Neuron (in vitro differentiated cells): ENCODE data around the gene RAB11FIP5.

ENCODE experiments used
- H2AFZ ChIP-seq: one replicate; pipeline ENCODE4 v1.6.1; 2013; ENCODE audit warnings: low read depth, mild to moderate bottlenecking, inconsistent platforms, low read length, moderate library complexity
- H3K27me3 ChIP-seq: one replicate; pipeline ENCODE4 v1.6.1; 2013; ENCODE audit warnings: low read length; ENCODE audit not compliant: insufficient read depth
- H3K36me3 ChIP-seq: one replicate; pipeline ENCODE4 v1.6.1; 2013; ENCODE audit warnings: low read length; ENCODE audit not compliant: insufficient read depth
- H3K4me1 ChIP-seq: one replicate; pipeline ENCODE4 v1.6.1; 2013; ENCODE audit warnings: low read length; ENCODE audit not compliant: insufficient read depth
- H3K4me3 ChIP-seq: 2 replicates; pipeline ENCODE4 v1.5.1; 2013; ENCODE audit warnings: mild to moderate bottlenecking, low read length, moderate library complexity
- H3K9me3 ChIP-seq: one replicate; pipeline ENCODE4 v1.6.1; 2013; ENCODE audit warnings: low read length

RAB11FIP5 gene

DNA sequence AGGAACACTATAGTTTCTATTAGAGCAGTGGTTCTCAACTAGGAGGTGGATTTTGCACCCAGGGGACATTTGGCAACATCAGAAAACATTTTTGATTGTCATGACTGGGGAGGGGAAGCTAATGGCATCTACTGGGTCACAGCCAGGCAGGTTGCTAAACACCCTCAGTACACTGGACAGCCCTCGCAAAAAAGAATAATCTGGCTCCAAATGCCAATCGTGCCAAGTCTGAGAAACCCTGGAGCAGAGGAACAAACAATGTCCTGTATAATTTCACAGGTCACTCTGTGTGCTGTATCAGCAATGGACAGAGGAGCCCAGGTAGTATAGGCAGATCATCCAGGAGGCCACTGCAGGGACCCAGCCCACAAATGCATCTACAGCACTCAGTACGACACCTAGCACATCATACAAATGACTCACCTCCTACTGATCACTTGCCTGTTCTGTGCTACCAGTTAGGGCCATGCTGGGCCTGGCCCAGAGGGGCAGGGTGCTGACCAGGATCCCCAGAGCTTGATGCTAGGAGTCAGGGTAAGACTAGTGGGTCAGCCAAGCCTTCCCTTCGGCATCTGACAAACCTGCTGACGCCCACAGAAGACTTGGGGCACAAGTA is 78.9 kb downstream of the RAB11FIP5 start:
- no peaks in the 10 kb centered on the region for H3K36me3 ChIP-seq
- H3K9me3 ChIP-seq = no peaks in the 10 kb centered on the region
- H3K4me1 ChIP-seq = no peaks in the 10 kb centered on the region
- no peak overlapping the region for H3K4me3 ChIP-seq
- no peak overlapping the region for H2AFZ ChIP-seq
- no peaks in the 10 kb centered on the region for H3K27me3 ChIP-seq

DNA sequence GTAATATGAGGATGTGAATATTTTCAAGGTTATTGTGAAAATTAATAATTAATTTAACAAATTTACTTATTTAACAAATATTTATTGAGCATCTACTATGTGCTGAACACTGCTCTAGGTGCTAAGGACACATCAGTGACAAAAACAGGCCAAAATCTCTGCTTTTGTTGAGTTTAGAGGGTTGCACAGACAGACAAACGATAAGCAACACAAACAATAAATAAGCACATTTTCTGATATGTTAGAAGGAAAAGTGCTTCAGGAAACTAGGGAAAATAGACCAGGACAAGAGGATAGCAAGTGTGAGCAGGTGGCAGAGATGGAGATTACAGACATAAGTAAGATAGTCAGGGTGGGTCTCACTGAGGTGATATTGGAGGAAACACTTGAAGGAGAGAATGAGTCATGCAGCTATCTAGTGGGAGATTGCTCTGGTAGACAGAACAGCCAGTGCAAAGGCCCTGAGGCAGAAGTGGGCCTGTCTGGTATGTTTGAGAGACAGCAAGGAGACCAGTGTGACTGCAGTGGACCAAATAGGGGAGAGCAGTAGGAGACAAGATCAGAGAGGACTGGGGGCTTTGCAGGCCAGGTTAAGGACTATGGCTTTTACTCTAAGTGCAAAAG is 79.5 kb downstream of the RAB11FIP5 start:
- Histone ChIP-seq H3K36me3 (no peaks in the 10 kb centered on the region), H3K4me3 (no peak overlapping the region), H3K9me3 (no peaks in the 10 kb centered on the region), H3K27me3 (no peaks in the 10 kb centered on the region), H3K4me1 (no peaks in the 10 kb centered on the region), H2AFZ (no peak overlapping the region)

DNA sequence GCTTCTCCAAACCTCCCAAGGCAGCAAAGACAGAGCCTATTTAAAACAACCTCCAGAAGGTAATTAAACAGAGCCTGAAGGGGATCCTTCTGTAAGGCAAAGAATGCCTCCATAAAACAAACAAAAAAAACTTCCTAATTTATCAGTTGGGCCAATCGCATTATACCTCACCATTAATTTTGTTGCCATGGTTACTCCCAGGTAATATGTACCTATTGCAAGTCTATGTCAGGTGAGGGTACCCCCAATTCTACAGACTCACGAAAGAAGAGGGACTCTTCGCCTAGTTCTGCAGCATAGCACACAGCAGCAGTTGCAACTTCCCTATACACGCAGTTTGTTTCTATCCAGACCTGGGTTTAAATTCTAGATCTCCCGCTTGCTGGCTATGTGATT is 80.0 kb downstream of the RAB11FIP5 start:
- Histone ChIP-seq H3K36me3 (no peaks in the 10 kb centered on the region), H3K27me3 (no peaks in the 10 kb centered on the region), H3K4me1 (no peaks in the 10 kb centered on the region), H2AFZ (no peak overlapping the region), H3K9me3 (no peaks in the 10 kb centered on the region), H3K4me3 (no peak overlapping the region)

DNA sequence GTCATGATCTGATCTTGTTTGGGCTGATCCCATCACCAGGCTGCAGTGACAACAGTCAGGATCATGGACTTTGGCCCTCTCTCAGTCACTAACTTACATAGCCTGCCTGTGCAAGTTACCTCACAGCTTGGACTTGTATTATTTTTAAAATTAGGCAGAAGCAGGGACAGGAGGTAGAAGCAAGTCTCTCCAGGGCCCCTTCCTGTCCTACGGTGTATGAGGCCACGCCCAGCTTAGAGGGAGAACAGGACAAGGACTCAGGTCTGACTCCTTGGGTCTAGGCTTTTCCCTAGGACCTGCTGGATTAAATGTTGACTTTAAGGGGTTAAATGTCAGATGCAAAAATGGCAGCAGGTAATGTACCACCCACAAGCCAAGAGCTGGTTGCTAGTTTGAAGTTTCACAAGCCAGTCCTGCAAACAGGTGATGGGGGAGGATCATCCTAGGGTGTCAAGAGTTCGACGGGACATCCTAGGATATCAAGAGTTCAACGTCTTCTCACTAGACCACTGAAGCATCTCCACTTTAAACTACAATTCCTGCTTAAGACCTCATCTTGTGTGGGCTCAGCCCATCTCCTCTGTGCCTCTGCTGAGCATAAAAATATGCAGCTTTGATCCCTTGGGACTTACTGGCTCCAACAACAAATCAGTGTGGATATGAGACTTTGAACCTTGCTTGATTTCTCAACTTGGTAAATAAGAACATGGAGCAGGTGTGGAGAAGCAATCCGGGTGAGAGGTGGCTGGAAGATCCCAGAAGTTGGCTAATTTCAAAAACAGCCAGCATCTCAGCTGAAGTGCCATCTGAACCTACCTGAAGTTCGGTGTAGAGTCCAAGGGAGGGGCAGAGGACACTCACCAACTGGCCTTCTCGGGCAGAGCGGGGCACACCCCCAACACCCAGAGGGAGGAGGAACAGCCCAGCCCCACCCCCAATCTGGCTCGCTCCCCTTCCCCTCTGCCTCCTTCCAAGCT is 80.7 kb downstream of the RAB11FIP5 start:
- Histone ChIP-seq H3K27me3 (no peaks in the 10 kb centered on the region), H3K36me3 (no peaks in the 10 kb centered on the region), H3K4me3 (no peak overlapping the region), H3K4me1 (no peaks in the 10 kb centered on the region), H2AFZ (no peak overlapping the region), H3K9me3 (no peaks in the 10 kb centered on the region)

DNA sequence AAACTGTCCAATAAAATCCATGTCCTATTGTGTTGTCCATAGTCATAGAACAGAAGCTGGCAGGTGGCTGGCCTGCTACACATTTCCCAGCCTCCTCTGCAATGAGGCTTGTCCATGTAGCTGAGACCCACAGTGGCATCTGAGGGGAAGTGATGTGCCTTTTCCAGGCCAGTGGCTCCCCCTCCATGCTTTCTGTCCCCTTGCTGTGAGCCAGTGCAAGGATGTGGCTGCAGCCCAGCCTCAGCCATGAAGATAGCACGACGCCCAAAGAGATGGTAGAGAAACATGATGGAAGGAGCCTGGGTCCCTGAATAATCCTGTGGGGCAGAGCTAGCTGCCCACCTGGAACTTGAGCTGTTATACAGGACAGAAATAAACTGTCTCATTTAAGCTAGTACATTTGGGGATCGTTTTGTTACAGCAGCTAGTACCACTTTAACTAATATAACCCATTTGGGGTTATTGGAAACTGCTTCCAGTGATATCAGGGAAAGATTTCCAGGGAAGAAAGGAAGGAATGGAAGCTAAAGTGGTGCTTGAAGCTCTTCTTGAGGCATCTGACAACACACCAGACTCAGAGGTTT is 81.6 kb downstream of the RAB11FIP5 start:
- Histone ChIP-seq H3K4me3 (no peak overlapping the region), H3K4me1 (no peaks in the 10 kb centered on the region), H2AFZ (no peak overlapping the region), H3K27me3 (no peaks in the 10 kb centered on the region), H3K36me3 (no peaks in the 10 kb centered on the region), H3K9me3 (no peaks in the 10 kb centered on the region)

DNA sequence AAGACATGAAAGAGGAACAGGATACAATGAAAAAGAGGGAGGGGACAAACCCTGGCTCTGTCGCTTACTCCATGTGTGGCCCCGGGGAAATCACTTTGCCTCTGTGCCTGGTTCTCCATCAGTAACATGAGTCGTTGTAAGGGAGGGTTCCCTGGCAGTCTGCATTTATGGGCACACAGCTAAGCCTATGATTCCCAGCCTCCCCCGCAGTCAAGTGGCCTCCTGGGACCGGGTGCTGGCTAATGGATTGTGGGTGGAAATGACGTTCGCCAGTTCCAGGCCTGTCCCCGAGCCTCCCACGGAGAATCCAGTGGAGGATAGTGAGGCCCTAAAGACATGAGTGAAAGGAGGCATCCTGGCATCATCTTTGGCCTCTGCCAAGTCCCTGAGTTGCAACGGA is 83.9 kb downstream of the RAB11FIP5 start:
- H3K4me1 ChIP-seq = no peaks in the 10 kb centered on the region

DNA sequence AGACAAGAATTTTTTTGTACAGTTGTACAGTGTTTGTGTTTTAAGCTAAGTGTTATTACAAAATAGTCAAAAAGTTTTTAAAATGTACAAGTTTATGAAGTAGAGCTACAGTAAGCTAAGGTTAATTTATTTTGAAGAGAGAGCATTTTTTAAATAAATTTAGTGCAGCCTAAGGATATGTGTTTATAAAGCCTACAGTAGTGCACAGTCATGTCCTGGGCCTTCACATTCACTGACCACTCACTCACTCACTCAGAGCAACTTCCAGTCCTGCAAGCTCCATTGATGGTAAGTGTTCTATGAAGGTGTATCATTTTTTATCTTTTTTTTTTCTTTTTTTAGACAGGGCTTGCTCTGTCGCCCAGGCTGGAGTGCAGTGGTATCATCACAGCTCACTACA is 85.4 kb downstream of the RAB11FIP5 start:
- Histone ChIP-seq H3K9me3 (no peaks in the 10 kb centered on the region), H2AFZ (no peak overlapping the region), H3K27me3 (no peaks in the 10 kb centered on the region), H3K4me1 (no peaks in the 10 kb centered on the region), H3K36me3 (no peaks in the 10 kb centered on the region), H3K4me3 (no peak overlapping the region)

More for the DNA sequence above, 83.9 kb downstream of the RAB11FIP5 start:
- Histone ChIP-seq H3K27me3 (no peaks in the 10 kb centered on the region), H3K4me3 (no peak overlapping the region), H3K36me3 (no peaks in the 10 kb centered on the region), H2AFZ (no peak overlapping the region), H3K9me3 (no peaks in the 10 kb centered on the region)

DNA sequence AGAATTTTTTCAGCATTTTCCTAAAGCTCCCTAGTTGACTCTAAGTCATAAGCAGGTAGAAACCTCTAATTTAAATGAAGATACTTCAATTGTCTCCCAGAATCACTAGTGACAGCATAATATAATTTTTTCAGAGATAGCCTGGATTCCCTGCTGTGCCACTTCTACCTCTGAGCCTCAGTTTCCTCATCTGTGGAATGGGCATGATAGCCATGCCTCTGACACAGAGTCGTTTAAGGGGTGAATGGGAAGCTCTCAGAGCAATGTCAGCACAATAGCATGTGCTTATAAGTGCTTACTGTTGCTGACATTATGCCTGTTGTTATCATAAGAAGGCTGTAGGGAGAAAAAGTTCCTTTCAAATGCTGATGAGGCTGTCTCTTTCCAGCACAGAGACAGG is 89.3 kb downstream of the RAB11FIP5 start:
- H3K9me3 ChIP-seq = no peaks in the 10 kb centered on the region
- H2AFZ ChIP-seq = no peak overlapping the region
- no peak overlapping the region for H3K4me3 ChIP-seq
- no peaks in the 10 kb centered on the region for H3K27me3 ChIP-seq
- H3K36me3 ChIP-seq = peaks cover 3% of the 10 kb centered on the region
- peaks cover 8% of the 10 kb centered on the region for H3K4me1 ChIP-seq
